ENCODE data around the gene TMEM200B.

The TMEM200B gene

GRCh38 chr1:29164588-29164987, 40.9 kb upstream of the TMEM200B start:
- no peak for TF ChIP-seq CTCF (IDR thresholded peaks at IDR 0.05)

- TF ChIP-seq CTCF (IDR thresholded peaks at IDR 0.05), result no peak
Observed at GRCh38 chr1:29162476-29163138, 38.9 kb upstream of the TMEM200B start.

- no peak for TF ChIP-seq CTCF (IDR thresholded peaks at IDR 0.05)
Observed at GRCh38 chr1:29162025-29162424, 38.3 kb upstream of the TMEM200B start.

- no peak for TF ChIP-seq CTCF (IDR thresholded peaks at IDR 0.05)
Observed at GRCh38 chr1:29159773-29160172, 36.1 kb upstream of the TMEM200B start.

- TF ChIP-seq CTCF (IDR thresholded peaks at IDR 0.05), result no peak
Observed at GRCh38 chr1:29157269-29157601, 33.5 kb upstream of the TMEM200B start.

- no peak for TF ChIP-seq CTCF (IDR thresholded peaks at IDR 0.05)
Observed at GRCh38 chr1:29156543-29157268, 33.0 kb upstream of the TMEM200B start.

- no peak for TF ChIP-seq CTCF (IDR thresholded peaks at IDR 0.05)
Observed at GRCh38 chr1:29152046-29152805, 28.5 kb upstream of the TMEM200B start.
